ENCODE data around the gene ZNF429.

GRCh38 chr19:21472507-21472906, 32.9 kb upstream of the ZNF429 start:
- TF ChIP-seq CTCF (IDR thresholded peaks at IDR 0.05; ENCODE audit: extremely low read depth in 1 of 2, insufficient read depth in 1 of 2, low read depth in 1 of 2, low read length in 2 of 2) (no peak), POLR2AphosphoS5 (IDR thresholded peaks at IDR 0.05; ENCODE audit: insufficient read depth, low read depth, low read length) (no peak), POLR2A (IDR thresholded peaks at IDR 0.05; ENCODE audit: low read depth, low read length) (no peak), MYC (IDR thresholded peaks at IDR 0.05; ENCODE audit: low read depth, low read length) (no peak)

Data from endothelial cell of umbilical vein (primary cell).